ENCODE data around the gene COL5A3.

DNA sequence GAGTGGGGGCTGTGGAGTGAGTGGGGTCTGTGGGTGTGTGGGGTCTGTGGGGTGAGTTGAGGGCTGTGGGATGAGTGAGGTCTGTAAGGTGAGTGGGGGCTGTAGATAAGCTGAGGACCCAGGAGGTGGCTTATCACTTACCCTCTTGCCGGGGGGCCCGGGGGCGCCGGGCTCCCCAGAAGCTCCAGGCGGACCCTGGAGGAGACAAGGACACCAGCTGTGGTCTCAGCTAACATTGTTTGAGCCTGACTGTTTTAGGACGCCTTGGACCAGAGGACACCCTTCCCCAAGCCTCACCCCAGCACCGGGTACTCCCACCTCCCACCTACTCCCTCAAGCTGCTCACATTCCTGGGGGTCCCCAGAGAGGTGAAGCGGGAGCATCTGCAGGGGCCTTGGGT, 39.8 kb downstream of the COL5A3 start:
- TF ChIP-seq, protein P1, sequence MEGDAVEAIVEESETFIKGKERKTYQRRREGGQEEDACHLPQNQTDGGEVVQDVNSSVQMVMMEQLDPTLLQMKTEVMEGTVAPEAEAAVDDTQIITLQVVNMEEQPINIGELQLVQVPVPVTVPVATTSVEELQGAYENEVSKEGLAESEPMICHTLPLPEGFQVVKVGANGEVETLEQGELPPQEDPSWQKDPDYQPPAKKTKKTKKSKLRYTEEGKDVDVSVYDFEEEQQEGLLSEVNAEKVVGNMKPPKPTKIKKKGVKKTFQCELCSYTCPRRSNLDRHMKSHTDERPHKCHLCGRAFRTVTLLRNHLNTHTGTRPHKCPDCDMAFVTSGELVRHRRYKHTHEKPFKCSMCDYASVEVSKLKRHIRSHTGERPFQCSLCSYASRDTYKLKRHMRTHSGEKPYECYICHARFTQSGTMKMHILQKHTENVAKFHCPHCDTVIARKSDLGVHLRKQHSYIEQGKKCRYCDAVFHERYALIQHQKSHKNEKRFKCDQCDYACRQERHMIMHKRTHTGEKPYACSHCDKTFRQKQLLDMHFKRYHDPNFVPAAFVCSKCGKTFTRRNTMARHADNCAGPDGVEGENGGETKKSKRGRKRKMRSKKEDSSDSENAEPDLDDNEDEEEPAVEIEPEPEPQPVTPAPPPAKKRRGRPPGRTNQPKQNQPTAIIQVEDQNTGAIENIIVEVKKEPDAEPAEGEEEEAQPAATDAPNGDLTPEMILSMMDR (conservative IDR thresholded peaks at IDR 0.05 in 1 of 2, IDR thresholded peaks at IDR 0.05 in 1 of 2; ENCODE audit: extremely low read depth in 1 of 2, insufficient read depth in 1 of 2, low read depth in 1 of 2, low read length in 2 of 2), result no peak
- no peak for TF ChIP-seq EZH2 (IDR thresholded peaks at IDR 0.05; ENCODE audit: borderline replicate concordance, low read length)
